Thyroid gland (tissue), 4 donors: ENCODE data around the gene DDX24.

Experiments
- POLR2A ChIP-seq, 2 donors: fragments of 450-650 bp; IDR thresholded peaks; one replicate each; pipeline ENCODE4 v1.6.1; 2017; ENCODE audit warnings: antibody characterized with exemption in 2 of 2, mild to moderate bottlenecking in 2 of 2, moderate library complexity in 1 of 2
- TF ChIP-seq, protein P1 (sequence below), 6 experiments: fragments of 200-600 bp in 3 of 6; fragments of 450-650 bp in 3 of 6; sonication (generic) in 3 of 6; IDR thresholded peaks; one replicate each; pipeline ENCODE4 v1.5.1; 2016 to 2019; ENCODE audit warnings: antibody characterized with exemption in 6 of 6, mild to moderate bottlenecking in 2 of 6, inconsistent platforms in 1 of 6, moderate library complexity in 1 of 6

DNA sequence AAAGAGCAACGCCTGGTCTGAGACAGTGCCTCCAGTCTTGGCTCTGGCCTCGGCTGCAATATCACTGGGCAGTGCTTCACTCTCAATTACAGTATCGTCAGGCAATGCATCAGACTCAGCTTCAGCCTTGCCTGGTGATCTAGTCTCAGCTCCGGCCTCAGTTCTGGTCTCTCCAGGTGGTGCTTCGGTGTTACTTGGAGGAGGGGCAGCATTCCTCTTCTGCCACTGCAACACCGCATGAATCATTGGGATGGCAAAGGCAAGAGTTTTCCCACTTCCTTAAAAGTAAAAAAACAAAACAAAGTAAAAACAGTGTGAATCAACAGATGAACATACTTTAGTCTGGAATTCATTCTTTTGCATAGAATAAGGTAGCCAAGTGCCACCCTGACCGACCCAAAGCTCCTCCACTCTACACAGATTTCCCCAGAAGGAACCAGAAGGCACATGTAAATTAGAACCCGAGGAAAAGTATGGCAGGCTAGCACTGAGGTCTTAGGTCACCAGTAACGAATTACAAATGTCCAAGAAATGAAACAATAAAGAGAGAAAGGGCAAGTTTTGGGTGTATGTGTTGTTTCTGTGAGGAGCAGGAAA lies 18.6 kb downstream of the DDX24 start:
- TF ChIP-seq, protein P1, sequence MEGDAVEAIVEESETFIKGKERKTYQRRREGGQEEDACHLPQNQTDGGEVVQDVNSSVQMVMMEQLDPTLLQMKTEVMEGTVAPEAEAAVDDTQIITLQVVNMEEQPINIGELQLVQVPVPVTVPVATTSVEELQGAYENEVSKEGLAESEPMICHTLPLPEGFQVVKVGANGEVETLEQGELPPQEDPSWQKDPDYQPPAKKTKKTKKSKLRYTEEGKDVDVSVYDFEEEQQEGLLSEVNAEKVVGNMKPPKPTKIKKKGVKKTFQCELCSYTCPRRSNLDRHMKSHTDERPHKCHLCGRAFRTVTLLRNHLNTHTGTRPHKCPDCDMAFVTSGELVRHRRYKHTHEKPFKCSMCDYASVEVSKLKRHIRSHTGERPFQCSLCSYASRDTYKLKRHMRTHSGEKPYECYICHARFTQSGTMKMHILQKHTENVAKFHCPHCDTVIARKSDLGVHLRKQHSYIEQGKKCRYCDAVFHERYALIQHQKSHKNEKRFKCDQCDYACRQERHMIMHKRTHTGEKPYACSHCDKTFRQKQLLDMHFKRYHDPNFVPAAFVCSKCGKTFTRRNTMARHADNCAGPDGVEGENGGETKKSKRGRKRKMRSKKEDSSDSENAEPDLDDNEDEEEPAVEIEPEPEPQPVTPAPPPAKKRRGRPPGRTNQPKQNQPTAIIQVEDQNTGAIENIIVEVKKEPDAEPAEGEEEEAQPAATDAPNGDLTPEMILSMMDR (IDR thresholded peaks at IDR 0.05) = no peak
- TF ChIP-seq POLR2A (IDR thresholded peaks at IDR 0.05) = no peak
